ENCODE data around the gene HGS. TPM values are rescaled to one million over a fixed set of nuclear protein-coding genes. Genes with fewer than 3 reads are reported as not detected.

HGS gene
- total RNA-seq, 1 donor from 2014 or later, result 50.5 TPM

GRCh38 chr17:81720267-81721071 lies 36.7 kb downstream of the HGS start:
- intact Hi-C loops (cut with micrococcal nuclease), result no loop called here
- no peak for DNase-seq
- Histone ChIP-seq H3K36me3 (no peaks in the 10 kb centered on the region), H3K9me3 (replicated peaks) (no peaks in the 10 kb centered on the region), H3K4me1 (peaks cover 22% of the 10 kb centered on the region), H3K4me3 (no peak overlapping the region), H3K27ac (replicated peaks) (no peak overlapping the region), H3K27me3 (ENCODE audit: low read depth) (no peaks in the 10 kb centered on the region)
- TF ChIP-seq CTCF (IDR thresholded peaks at IDR 0.05; ENCODE audit: borderline replicate concordance), result no peak

GRCh38 chr17:81722184-81723120 lies 38.6 kb downstream of the HGS start:
- Histone ChIP-seq H3K9me3 (replicated peaks) (no peaks in the 10 kb centered on the region), H3K36me3 (no peaks in the 10 kb centered on the region), H3K27me3 (ENCODE audit: low read depth) (no peaks in the 10 kb centered on the region), H3K4me1 (peaks cover 22% of the 10 kb centered on the region), H3K4me3 (no peak overlapping the region), H3K27ac (replicated peaks) (no peak overlapping the region)
- DNase-seq, result no peak
- TF ChIP-seq CTCF (IDR thresholded peaks at IDR 0.05; ENCODE audit: borderline replicate concordance), result no peak
- intact Hi-C loops (cut with micrococcal nuclease), result no loop called here

- intact Hi-C loops (cut with micrococcal nuclease), result no loop called here
- peaks cover 2% of the 10 kb centered on the region for H3K27me3 ChIP-seq (ENCODE audit: low read depth)
- TF ChIP-seq CTCF (IDR thresholded peaks at IDR 0.05; ENCODE audit: borderline replicate concordance), result no peak
These were observed 39.9 kb downstream of the HGS start for GRCh38 chr17:81723651-81724209.

GRCh38 chr17:81725439-81725838 lies 41.6 kb downstream of the HGS start:
- Histone ChIP-seq H3K4me3 (no peak overlapping the region), H3K27me3 (ENCODE audit: low read depth) (peaks cover 19% of the 10 kb centered on the region), H3K9me3 (replicated peaks) (no peaks in the 10 kb centered on the region), H3K27ac (replicated peaks) (no peak overlapping the region), H3K36me3 (no peaks in the 10 kb centered on the region), H3K4me1 (peaks cover 24% of the 10 kb centered on the region)
- intact Hi-C loops (cut with micrococcal nuclease), result no loop called here
- DNase-seq, result no peak
- TF ChIP-seq CTCF (IDR thresholded peaks at IDR 0.05; ENCODE audit: borderline replicate concordance), result no peak

More at GRCh38 chr17:81723651-81724209, 39.9 kb downstream of the HGS start:
- no peak overlapping the region for H3K4me3 ChIP-seq
- H3K4me1 ChIP-seq, result peaks cover 22% of the 10 kb centered on the region
- DNase-seq, result no peak
- no peaks in the 10 kb centered on the region for H3K36me3 ChIP-seq
- peak overlapping the region; percentile 28 for H3K27ac ChIP-seq (replicated peaks)
- H3K9me3 ChIP-seq (replicated peaks), result no peaks in the 10 kb centered on the region

GRCh38 chr17:81726004-81726403 lies 42.2 kb downstream of the HGS start:
- H3K27me3 ChIP-seq (ENCODE audit: low read depth), result peaks cover 23% of the 10 kb centered on the region
- TF ChIP-seq CTCF (IDR thresholded peaks at IDR 0.05; ENCODE audit: borderline replicate concordance), result no peak

More at GRCh38 chr17:81726004-81726403, 42.2 kb downstream of the HGS start:
- Histone ChIP-seq H3K36me3 (no peaks in the 10 kb centered on the region), H3K27ac (replicated peaks) (no peak overlapping the region), H3K4me1 (peaks cover 27% of the 10 kb centered on the region), H3K4me3 (no peak overlapping the region), H3K9me3 (replicated peaks) (no peaks in the 10 kb centered on the region)
- no peak for DNase-seq
- intact Hi-C loops (cut with micrococcal nuclease), result no loop called here

Measured in left ventricle myocardium inferior (tissue), 1 donor.